GM12874 (cell line): ENCODE results near the gene KLLN.

Experiments
- TF ChIP-seq, protein P1 (sequence below): IDR thresholded peaks from 2 replicates; pipeline ENCODE4 v1.5.1; 2011; ENCODE audit warnings: low read depth, mild to moderate bottlenecking, control low read depth, low read length, moderate library complexity; ENCODE audit not compliant: insufficient read depth

Gene KLLN

DNA sequence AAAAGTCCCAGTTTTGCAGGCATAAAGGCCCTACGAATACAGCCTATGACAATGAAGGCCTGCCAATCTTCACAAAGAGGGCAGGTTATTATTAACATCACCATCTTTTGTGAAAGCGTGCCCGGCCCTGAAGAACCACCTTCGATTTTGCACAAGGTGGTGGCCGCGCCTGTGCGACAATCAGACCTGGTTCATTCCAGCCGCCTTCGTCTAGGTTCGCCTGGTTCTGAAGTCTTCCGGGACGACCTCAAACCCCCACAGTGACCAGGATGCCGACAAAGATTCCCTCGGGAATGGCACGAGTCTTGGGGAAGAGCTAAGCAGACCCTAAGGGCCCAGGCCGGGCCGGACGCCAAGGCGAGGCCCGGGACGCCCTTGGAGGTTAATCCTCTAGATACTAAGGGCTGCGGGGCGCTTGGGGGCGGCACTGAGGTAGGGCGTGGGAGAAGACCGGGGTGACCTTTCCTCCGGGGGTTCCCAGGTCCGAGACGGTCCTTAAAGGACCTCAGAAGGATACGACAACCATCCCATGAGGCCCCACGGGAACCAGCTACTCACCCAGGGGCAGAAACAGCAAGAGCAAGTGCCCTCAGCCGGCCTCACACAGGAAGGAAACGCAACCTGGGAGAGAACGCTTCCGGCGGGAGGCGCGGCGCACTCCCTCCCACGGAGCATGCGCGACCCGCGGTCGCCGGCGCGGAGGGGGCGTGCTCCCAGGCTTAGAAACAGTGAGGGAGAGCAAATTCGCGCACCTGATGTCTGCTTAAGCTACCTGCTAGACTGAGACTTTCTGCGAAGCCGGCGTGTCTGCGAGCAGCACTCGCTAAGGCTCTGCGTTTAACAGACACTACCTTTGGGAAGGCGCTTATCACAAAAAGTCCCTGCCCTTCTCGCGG lies 45.5 kb downstream of the KLLN start, which contains the start of gene ATAD1:
Gene ATAD1, minus strand, starts transcription at position 618 of the 896 bp plus-strand sequence. CDS start 3,627 bp downstream, outside the sequence.
- TF ChIP-seq, protein P1, sequence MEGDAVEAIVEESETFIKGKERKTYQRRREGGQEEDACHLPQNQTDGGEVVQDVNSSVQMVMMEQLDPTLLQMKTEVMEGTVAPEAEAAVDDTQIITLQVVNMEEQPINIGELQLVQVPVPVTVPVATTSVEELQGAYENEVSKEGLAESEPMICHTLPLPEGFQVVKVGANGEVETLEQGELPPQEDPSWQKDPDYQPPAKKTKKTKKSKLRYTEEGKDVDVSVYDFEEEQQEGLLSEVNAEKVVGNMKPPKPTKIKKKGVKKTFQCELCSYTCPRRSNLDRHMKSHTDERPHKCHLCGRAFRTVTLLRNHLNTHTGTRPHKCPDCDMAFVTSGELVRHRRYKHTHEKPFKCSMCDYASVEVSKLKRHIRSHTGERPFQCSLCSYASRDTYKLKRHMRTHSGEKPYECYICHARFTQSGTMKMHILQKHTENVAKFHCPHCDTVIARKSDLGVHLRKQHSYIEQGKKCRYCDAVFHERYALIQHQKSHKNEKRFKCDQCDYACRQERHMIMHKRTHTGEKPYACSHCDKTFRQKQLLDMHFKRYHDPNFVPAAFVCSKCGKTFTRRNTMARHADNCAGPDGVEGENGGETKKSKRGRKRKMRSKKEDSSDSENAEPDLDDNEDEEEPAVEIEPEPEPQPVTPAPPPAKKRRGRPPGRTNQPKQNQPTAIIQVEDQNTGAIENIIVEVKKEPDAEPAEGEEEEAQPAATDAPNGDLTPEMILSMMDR, result peak; percentile 33; the same call in 1 of the 2 replicates

DNA sequence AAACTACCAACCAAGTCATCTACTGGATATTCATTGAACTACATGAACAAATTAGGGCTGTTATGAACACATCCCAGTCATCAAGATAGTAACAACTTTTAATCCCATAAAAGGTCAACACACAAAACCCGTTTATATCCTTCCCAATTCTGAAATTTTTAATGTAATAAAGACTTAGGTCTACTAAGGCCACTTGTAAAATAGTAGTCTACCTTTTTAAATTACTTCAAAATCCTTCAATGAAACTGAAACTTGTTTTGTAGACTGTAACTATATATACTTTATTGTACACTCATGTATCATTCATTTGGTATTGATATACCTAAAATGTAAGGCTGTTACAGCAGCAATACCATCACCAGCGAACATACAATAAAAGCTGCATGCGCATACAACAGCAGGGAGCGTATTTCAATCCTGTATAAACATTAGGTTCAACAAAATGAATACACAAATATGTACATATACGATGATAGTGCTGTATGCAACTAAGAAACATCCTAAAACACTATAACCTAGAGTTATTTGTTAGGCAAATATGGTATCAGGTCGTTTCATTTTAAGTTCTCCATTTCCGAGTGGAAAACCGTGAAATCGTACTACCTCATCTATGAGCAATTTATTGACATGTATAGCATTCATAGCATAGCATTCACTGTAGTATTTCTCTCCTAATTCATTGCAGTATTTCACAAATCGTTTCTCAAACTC lies 46.3 kb downstream of the KLLN start:
- TF ChIP-seq, protein P1, result no peak

DNA sequence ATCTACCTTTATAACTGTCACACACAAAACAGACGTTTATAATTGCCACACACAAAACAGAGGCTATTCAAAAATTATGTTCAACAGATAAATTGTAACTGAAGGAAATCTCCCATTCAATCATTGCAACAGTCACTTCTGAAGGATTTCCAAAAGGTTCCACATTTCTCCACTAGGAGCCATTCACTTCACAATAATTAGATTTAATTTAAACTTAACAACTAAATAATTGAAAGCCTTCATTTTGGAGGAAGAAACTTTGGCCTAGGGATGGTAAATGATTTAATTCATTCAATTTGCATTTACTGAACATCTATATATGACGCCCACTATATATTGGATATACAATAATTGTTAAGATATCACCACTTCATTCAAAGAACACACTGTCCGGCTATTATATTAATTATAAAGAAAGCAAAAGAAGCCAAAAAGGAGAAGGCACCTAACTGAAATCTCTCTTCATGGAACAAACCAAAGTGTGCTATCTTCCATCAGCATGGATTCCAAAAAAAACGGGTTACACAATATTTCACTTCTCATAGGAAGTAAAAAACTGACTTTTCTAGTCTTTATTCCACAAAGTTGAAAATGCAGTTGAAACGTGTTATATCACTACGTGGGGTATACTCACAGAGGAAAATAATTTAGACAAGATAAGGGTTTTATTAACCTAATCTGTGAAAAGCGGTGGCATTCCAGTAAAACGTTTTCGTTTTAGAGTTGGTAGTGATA lies 47.0 kb downstream of the KLLN start:
- TF ChIP-seq, protein P1, result no peak
